Astrocyte of the spinal cord (primary cell): ENCODE data around the gene PTCRA.

Experiments used
- DNase-seq: peaks from one replicate; pipeline ENCODE4 v3.0.0; 2011; ENCODE audit warnings: low read depth, low spot score
- H3K4me3 ChIP-seq: 2 replicates; pipeline ENCODE4 v1.5.1; 2011; ENCODE audit warnings: low read depth, mild to moderate bottlenecking, low read length, moderate library complexity
- in situ Hi-C: cut with HindIII; loops from 2 replicates; pipeline ENCODE4 v1.10.0; 2017; ENCODE audit warnings: low sequenced_read_pairs
- TF ChIP-seq, protein P1 (sequence below): IDR thresholded peaks from 2 replicates; pipeline ENCODE4 v1.5.1; 2012; ENCODE audit warnings: low read depth, mild to moderate bottlenecking, low read length, inconsistent platforms

Gene PTCRA

DNA sequence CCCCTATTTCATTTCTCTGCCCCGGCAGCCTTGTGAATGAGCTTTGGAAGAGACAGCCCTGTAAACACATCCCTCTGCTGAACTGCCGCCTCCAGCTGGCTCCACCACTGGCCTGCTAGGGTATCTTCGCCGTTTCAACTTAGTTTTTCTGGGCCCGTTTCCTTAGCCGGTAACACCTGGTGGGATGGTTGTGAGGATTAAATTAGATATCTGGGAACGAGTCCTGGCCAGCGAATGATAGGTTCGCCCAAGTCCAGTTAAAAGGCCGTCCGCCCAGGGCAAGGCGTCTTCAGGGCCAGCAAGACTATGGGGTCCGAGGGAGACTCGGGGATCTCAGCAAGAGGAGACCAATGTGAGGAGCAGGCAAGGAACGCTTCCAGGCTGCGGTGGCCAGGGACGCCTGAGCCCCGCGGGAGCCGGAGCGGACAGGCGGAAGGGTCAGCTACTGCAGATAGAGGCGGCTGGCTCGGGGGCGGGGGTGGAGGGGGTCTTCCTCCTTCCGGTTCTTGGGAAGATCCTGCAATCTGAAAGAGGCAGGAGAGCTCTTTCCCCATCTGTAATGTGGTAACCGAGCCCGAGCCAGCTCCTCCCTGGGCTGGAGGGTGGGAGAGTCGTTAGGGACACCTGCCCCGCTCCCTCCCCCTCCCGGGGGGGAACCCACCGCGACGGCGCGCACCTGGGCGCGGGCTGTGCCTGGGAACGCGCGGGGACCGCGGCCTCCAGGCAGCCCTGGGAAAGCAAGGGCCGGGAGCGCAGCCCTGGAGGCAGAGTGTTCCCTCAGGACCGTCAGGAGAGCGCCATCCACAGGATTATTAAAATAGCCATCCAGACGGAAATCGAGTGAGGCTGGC lies 4.5 kb upstream of the PTCRA start:
- peak overlapping the region; percentile 7 for H3K4me3 ChIP-seq
- in situ Hi-C loops: no loop called here
- TF ChIP-seq, protein P1, sequence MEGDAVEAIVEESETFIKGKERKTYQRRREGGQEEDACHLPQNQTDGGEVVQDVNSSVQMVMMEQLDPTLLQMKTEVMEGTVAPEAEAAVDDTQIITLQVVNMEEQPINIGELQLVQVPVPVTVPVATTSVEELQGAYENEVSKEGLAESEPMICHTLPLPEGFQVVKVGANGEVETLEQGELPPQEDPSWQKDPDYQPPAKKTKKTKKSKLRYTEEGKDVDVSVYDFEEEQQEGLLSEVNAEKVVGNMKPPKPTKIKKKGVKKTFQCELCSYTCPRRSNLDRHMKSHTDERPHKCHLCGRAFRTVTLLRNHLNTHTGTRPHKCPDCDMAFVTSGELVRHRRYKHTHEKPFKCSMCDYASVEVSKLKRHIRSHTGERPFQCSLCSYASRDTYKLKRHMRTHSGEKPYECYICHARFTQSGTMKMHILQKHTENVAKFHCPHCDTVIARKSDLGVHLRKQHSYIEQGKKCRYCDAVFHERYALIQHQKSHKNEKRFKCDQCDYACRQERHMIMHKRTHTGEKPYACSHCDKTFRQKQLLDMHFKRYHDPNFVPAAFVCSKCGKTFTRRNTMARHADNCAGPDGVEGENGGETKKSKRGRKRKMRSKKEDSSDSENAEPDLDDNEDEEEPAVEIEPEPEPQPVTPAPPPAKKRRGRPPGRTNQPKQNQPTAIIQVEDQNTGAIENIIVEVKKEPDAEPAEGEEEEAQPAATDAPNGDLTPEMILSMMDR: no peak
- DNase-seq: no peak

DNA sequence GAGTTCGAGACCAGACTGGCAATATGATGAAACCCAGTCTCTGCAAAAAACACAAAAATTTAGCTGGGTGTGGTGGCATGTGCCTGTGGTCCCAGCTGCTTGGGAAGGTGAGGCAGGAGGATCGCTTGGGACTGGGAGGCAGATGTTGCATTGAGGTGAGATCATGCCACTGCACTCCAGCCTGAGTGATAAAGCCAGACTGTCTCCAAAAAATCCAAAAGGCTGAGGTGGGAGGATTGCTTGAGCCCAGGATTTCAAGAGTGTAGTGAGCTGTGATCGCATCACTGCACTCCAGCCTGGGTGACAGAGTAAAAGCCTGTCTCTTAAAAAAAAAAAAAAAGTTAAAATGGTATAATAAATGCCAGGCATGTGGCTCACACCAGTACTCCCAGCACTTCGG lies 1.3 kb upstream of the PTCRA start:
- H3K4me3 ChIP-seq: no peak overlapping the region
- TF ChIP-seq, protein P1: no peak
- DNase-seq: no peak
- in situ Hi-C loops: no loop called here

DNA sequence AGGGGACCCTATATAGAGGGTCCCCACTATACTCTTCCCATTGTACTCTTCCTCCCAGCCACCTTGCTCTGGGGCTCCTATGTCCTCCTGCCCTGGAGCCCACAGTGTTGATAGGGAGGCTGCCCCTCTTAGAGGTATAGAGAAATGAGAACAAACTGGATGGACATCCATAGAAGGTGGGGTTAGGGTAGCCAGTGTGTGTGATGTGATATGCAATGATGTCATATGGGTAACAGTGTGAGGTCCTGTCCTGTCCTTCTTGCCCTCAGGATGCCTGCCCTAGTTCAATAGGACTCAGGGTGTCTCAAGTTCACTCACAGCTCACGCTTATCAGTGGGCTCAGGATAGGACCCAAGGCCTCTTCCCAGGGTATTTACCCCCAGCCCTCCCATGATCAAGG lies 435 bp downstream of the PTCRA start:
- in situ Hi-C loops: no loop called here
- TF ChIP-seq, protein P1: no peak

DNA sequence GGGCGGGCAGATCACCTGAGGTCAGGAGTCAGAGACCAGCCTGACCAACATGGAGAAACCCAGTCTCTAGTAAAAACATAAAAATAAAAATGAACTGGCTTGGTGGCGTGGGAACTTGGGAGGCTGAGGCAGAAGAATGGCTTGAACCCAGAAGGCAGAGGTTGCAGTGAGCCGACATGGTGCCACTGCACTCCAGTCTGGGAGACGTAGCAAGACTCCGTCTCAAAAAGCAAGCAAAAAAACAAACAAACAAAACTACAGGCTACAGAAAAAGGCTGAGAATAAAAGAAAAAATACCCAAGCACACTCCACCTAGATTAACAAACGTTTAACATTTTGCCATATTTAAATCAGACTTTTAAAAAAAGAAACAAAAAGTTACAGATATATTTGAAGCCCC lies 5.9 kb downstream of the PTCRA start:
- TF ChIP-seq, protein P1: no peak
- in situ Hi-C loops: no loop called here
- no peak for DNase-seq
- no peak overlapping the region for H3K4me3 ChIP-seq

More for the DNA sequence above, 435 bp downstream of the PTCRA start:
- DNase-seq: no peak
- no peak overlapping the region for H3K4me3 ChIP-seq

DNA sequence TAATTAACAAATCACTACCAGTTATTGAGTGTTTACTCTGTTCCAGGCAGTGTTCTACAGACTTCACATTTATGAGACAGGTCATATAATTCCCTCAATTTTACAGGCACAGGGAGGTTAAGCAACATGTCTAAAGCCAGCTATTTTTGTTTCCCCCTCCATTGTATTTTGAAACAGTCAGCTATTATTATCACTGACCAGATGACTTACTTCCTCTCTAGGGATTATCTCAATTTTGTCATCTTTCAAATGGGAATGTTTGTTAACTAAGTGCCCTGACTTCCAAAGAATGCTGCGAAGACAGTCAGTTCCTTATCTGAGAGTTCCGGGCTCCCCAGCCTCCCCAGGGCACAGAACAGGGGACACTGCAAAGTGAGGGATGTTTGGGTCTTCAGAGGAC lies 7.8 kb downstream of the PTCRA start:
- TF ChIP-seq, protein P1: no peak
- no peak for DNase-seq
- in situ Hi-C loops: no loop called here

DNA sequence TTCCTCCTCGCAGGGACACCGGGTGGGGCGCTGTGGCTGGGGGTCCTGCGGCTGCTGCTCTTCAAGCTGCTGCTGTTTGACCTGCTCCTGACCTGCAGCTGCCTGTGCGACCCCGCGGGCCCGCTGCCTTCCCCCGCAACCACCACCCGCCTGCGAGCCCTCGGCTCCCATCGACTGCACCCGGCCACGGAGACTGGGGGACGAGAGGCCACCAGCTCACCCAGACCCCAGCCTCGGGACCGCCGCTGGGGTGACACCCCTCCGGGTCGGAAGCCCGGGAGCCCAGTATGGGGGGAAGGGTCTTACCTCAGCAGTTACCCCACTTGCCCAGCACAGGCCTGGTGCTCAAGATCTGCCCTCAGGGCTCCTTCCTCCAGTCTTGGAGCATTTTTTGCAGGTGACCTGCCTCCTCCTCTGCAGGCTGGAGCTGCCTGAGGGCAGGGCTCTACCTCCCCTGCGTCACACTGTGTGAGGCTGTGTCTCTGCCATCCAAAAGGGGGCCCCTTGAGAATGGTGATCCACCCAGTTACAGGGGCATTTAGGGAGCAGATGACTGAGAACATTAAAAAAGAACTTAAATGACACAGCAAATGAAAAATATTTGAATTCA lies 9.5 kb downstream of the PTCRA start:
- in situ Hi-C loops: no loop called here

More for the DNA sequence above, 7.8 kb downstream of the PTCRA start:
- no peak overlapping the region for H3K4me3 ChIP-seq

More for the DNA sequence above, 9.5 kb downstream of the PTCRA start:
- no peak for DNase-seq
- H3K4me3 ChIP-seq: no peak overlapping the region
- TF ChIP-seq, protein P1: no peak
